ENCODE data around the gene SLC23A1. TPM values are rescaled to one million over a fixed set of nuclear protein-coding genes. Genes with fewer than 3 reads are reported as not detected.
A peak's percentile ranks its signal among the peaks of the same experiment; 100 is the strongest.

The SLC23A1 gene
- total RNA-seq, 6 experiments from 2014 or later: 11.7 to 51.0 (median 22.8) TPM

GRCh38 chr5:139401546-139401945 lies 18.4 kb upstream of the SLC23A1 start:
- DNase-seq (no peak), ATAC-seq (no peak)
- WGBS (ENCODE audit: insufficient coverage, low coverage, low lambda C conversion rate, missing lambda C conversion rate): 97% methylated on average over 4 of the region's 10 CpGs
- no peak overlapping the region for H3K27ac ChIP-seq
- no peak overlapping the region for H3K4me3 ChIP-seq
- no peaks in the 10 kb centered on the region for H3K36me3 ChIP-seq
- no peaks in the 10 kb centered on the region for H3K9me3 ChIP-seq
- no peaks in the 10 kb centered on the region for H3K27me3 ChIP-seq
- intact Hi-C loops (cut with DNase I): no loop called here
- peaks cover 0 to 4% (median 0%) of the 10 kb centered on the region in 4 donors for H3K4me1 ChIP-seq
- TF ChIP-seq POLR2A (IDR thresholded peaks at IDR 0.05) (no peak), CTCF (IDR thresholded peaks at IDR 0.05) (no peak)

GRCh38 chr5:139399501-139400121 lies 16.5 kb upstream of the SLC23A1 start:
- Histone ChIP-seq H3K4me3 (no peak overlapping the region), H3K9me3 (no peaks in the 10 kb centered on the region), H3K27ac (no peak overlapping the region), H3K36me3 (no peaks in the 10 kb centered on the region), H3K27me3 (peaks cover 0 to 7% of the 10 kb centered on the region in 2 donors), H3K4me1 (peaks cover 0 to 7% (median 0%) of the 10 kb centered on the region in 4 donors)
- TF ChIP-seq CTCF (IDR thresholded peaks at IDR 0.05) (no peak), POLR2A (IDR thresholded peaks at IDR 0.05) (no peak)
- intact Hi-C loops (cut with DNase I): no loop called here
- ATAC-seq: no peak
- DNase-seq: no peak
- WGBS (ENCODE audit: insufficient coverage, low coverage, low lambda C conversion rate, missing lambda C conversion rate): 61% methylated on average over 4 of the region's 6 CpGs

GRCh38 chr5:139397921-139398320 lies 14.8 kb upstream of the SLC23A1 start:
- no peak overlapping the region for H3K4me3 ChIP-seq
- no peak for ATAC-seq
- WGBS (ENCODE audit: insufficient coverage, low coverage, low lambda C conversion rate, missing lambda C conversion rate): 44% methylated on average over 6 of the region's 6 CpGs
- no peak for DNase-seq
- peaks cover 0 to 18% (median 4%) of the 10 kb centered on the region in 4 donors for H3K4me1 ChIP-seq
- no peaks in the 10 kb centered on the region for H3K36me3 ChIP-seq
- peaks cover 0 to 19% of the 10 kb centered on the region in 2 donors for H3K27me3 ChIP-seq
- H3K27ac ChIP-seq: no peak overlapping the region
- H3K9me3 ChIP-seq: no peaks in the 10 kb centered on the region
- intact Hi-C loops (cut with DNase I): no loop called here
- no peak for TF ChIP-seq POLR2A (IDR thresholded peaks at IDR 0.05)
- no peak for TF ChIP-seq CTCF (IDR thresholded peaks at IDR 0.05)

GRCh38 chr5:139396691-139397090 lies 13.6 kb upstream of the SLC23A1 start:
- intact Hi-C loops (cut with DNase I): no loop called here
- TF ChIP-seq POLR2A (IDR thresholded peaks at IDR 0.05): no peak
- TF ChIP-seq CTCF (IDR thresholded peaks at IDR 0.05): no peak

More at GRCh38 chr5:139396691-139397090, 13.6 kb upstream of the SLC23A1 start:
- ATAC-seq (no peak), DNase-seq (peak in 1 of 3 donors; percentile 40)
- WGBS (ENCODE audit: insufficient coverage, low coverage, low lambda C conversion rate, missing lambda C conversion rate): no CpG with 5 or more reads among the region's 8 CpGs
- peaks cover 0 to 21% (median 4%) of the 10 kb centered on the region in 4 donors for H3K4me1 ChIP-seq
- no peaks in the 10 kb centered on the region for H3K9me3 ChIP-seq
- H3K4me3 ChIP-seq: no peak overlapping the region
- H3K36me3 ChIP-seq: no peaks in the 10 kb centered on the region
- H3K27ac ChIP-seq: no peak overlapping the region
- peaks cover 0 to 19% of the 10 kb centered on the region in 2 donors for H3K27me3 ChIP-seq
